ENCODE data around the gene ACTA1. TPM values are rescaled to one million over a fixed set of nuclear protein-coding genes. Genes with fewer than 3 reads are reported as not detected.
A peak's percentile ranks its signal among the peaks of the same experiment; 100 is the strongest.

ACTA1 gene
- total and polyA plus RNA-seq, 10 of the 15 experiments (the other 5 are each of a cell fraction or from before 2014, with no cell fraction given), result 0.05 to 0.35 (median 0.12) TPM; not detected in 7

DNA sequence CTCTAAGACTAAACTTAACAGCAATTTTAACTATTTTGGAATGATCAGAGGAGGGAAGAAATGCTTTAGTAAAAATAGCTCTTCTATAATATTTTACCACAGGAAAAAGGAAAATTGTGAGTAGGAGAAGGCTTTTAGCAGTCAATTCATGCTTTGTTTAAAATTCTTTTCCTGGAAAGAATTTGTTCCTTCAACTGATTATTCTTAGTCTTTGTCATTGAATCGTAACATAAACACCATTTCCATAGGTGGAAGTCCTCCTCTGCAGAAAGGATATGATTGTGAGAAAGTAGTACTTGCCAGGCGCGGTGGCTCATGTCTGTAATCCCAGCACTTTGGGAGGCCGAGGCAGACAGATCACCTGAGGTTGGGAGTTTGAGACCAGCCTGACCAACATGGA lies 11.9 kb upstream of the ACTA1 start (continued):
- TF ChIP-seq, protein P1, sequence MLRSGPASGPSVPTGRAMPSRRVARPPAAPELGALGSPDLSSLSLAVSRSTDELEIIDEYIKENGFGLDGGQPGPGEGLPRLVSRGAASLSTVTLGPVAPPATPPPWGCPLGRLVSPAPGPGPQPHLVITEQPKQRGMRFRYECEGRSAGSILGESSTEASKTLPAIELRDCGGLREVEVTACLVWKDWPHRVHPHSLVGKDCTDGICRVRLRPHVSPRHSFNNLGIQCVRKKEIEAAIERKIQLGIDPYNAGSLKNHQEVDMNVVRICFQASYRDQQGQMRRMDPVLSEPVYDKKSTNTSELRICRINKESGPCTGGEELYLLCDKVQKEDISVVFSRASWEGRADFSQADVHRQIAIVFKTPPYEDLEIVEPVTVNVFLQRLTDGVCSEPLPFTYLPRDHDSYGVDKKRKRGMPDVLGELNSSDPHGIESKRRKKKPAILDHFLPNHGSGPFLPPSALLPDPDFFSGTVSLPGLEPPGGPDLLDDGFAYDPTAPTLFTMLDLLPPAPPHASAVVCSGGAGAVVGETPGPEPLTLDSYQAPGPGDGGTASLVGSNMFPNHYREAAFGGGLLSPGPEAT (IDR thresholded peaks at IDR 0.05; ENCODE audit: low read depth), result no peak

DNA sequence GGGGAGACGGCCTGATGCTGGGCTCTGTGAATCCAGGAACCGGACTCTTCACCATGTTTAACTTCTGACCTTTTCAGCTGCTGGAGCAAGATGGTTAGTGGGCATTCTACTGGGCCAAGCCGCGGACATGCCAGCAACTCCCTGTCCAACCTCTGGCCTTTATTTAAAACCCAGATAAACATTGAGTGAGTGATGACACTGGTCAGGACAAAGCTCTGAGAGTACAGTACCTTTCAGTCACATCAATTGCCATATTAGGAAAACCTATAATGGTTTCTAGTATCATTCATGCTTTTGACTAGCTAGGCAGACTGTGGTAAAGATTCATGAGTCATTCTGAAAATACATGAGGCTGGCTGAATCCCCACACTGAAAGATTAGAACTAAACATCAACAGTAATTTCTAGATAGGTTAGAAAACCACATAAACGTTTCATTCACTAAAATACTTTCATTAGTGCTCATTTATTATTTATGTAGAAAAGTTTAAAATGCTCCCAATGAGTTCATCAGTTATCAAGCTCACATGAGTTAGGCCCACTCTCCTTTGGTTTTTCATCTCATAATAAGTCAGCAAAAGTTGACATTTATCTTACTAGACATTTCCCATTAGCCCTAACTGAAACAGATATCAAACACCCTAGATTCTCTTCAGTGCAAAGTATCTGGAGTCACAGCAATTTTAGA lies 7.1 kb upstream of the ACTA1 start:
- ChIA-PET RAD21 (ENCODE audit: unreplicated experiment) (interaction anchor here (1.0 to 2.4 kb wide), 8 partner anchors 9 to 210 kb away, joined by 3 to 16 read pairs (median 4); partner anchors contain the start of gene ABCB10), SMC1A (ENCODE audit: uncharacterized antibody, unreplicated experiment) (interaction anchor here (0.7 to 3.6 kb wide), 15 partner anchors 9 to 773 kb away, joined by 3 to 38 read pairs (median 4); no protein-coding TSS in a partner anchor), CTCF (interaction anchor here (0.9 to 3.9 kb wide), 8 partner anchors 12 to 212 kb away, joined by 3 to 33 read pairs (median 4); no protein-coding TSS in a partner anchor), POLR2A (interaction anchor here (1.8 kb wide), 1 partner anchor 39 kb away, joined by 7 read pairs; no protein-coding TSS in a partner anchor)
- in situ Hi-C loops (cut with MboI) (no loop called here), intact Hi-C loops (cut with micrococcal nuclease; ENCODE audit: unreplicated experiment) (loop anchor here (1.0 to 5.0 kb wide), 4 partner anchors 38 to 169 kb away; partner anchors contain the start of gene RAB4A)
- Histone ChIP-seq H3K4me1 (ENCODE audit: control insufficient read depth, insufficient read depth, low read length) (peaks cover 17% of the 10 kb centered on the region), H2AFZ (ENCODE audit: control insufficient read depth, low read depth, low read length) (no peak overlapping the region), H3K4me2 (ENCODE audit: control insufficient read depth, insufficient read depth) (0 out of 2 replicates have a peak overlapping the region, but pooled peaks have one; percentile 30), H4K20me1 (ENCODE audit: control insufficient read depth, insufficient read depth) (peaks cover 3% of the 10 kb centered on the region), H3K36me3 (ENCODE audit: control insufficient read depth in 2 of 2, insufficient read depth in 2 of 2, low read length in 1 of 2) (peaks cover 0 to 3% of the 10 kb centered on the region in 2 experiments; a peak in 1 of 4 replicates), H3K79me2 (ENCODE audit: control insufficient read depth, insufficient read depth, low read length) (no peaks in the 10 kb centered on the region), H3K27ac (ENCODE audit: control insufficient read depth, insufficient read depth) (0 out of 2 replicates have a peak overlapping the region, but pooled peaks have one; percentile 0), H3K27me3 (replicated peaks in 1 of 2; ENCODE audit: control insufficient read depth in 2 of 2, insufficient read depth in 2 of 2, low read length in 1 of 2) (no peaks in the 10 kb centered on the region), H3K4me3 (no peak overlapping the region), H3K9me3 (replicated peaks; ENCODE audit: control insufficient read depth, insufficient read depth, low read length) (no peaks in the 10 kb centered on the region; the same call in 2 of the 3 replicates), H3K9ac (ENCODE audit: control insufficient read depth, insufficient read depth, low read length) (no peak overlapping the region)
- no TSS peak for BruUV-seq (replicated peaks)
- FAIRE-seq (peak; percentile 97), DNase-seq (ENCODE audit: low read depth, low spot score) (peak; percentile 88), ATAC-seq (peak; percentile 98)
- WGBS (ENCODE audit: insufficient coverage, insufficient replicate concordance, low lambda C conversion rate, missing lambda C conversion rate), result 39% methylated on average over 5 of the region's 5 CpGs
- TF ChIP-seq STAT3 (IDR thresholded peaks at IDR 0.05; ENCODE audit: low read depth, low read length) (0 out of 2 replicates have a peak, but pooled peaks have one; percentile 78), IKZF1 (conservative IDR thresholded peaks at IDR 0.05) (peak; percentile 63), ETV6 (conservative IDR thresholded peaks at IDR 0.05 in 1 of 2, IDR thresholded peaks at IDR 0.05 in 1 of 2; ENCODE audit: borderline replicate concordance in 1 of 2, low read depth in 1 of 2) (peak in 1 of 2 experiments; percentile 39; a peak in 1 of 4 replicates), HDAC2 (IDR thresholded peaks at IDR 0.05) (no peak), ZNF217 (IDR thresholded peaks at IDR 0.05) (peak; percentile 100), SUZ12 (IDR thresholded peaks at IDR 0.05; ENCODE audit: unreplicated experiment) (no peak), ZNF622 (IDR thresholded peaks at IDR 0.05) (no peak), SMC3 (IDR thresholded peaks at IDR 0.05; ENCODE audit: borderline replicate concordance, low read length) (no peak), EP300 (IDR thresholded peaks at IDR 0.05; ENCODE audit: borderline replicate concordance in 1 of 2, control insufficient read depth in 1 of 2, low read depth in 2 of 2, low read length in 2 of 2) (peak; percentile 93 to 95)
- TF ChIP-seq, protein P2, sequence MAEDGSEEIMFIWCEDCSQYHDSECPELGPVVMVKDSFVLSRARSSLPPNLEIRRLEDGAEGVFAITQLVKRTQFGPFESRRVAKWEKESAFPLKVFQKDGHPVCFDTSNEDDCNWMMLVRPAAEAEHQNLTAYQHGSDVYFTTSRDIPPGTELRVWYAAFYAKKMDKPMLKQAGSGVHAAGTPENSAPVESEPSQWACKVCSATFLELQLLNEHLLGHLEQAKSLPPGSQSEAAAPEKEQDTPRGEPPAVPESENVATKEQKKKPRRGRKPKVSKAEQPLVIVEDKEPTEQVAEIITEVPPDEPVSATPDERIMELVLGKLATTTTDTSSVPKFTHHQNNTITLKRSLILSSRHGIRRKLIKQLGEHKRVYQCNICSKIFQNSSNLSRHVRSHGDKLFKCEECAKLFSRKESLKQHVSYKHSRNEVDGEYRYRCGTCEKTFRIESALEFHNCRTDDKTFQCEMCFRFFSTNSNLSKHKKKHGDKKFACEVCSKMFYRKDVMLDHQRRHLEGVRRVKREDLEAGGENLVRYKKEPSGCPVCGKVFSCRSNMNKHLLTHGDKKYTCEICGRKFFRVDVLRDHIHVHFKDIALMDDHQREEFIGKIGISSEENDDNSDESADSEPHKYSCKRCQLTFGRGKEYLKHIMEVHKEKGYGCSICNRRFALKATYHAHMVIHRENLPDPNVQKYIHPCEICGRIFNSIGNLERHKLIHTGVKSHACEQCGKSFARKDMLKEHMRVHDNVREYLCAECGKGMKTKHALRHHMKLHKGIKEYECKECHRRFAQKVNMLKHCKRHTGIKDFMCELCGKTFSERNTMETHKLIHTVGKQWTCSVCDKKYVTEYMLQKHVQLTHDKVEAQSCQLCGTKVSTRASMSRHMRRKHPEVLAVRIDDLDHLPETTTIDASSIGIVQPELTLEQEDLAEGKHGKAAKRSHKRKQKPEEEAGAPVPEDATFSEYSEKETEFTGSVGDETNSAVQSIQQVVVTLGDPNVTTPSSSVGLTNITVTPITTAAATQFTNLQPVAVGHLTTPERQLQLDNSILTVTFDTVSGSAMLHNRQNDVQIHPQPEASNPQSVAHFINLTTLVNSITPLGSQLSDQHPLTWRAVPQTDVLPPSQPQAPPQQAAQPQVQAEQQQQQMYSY (CRISPR knock-in tag; IDR thresholded peaks at IDR 0.05), result no peak
- TF ChIP-seq, protein P3, sequence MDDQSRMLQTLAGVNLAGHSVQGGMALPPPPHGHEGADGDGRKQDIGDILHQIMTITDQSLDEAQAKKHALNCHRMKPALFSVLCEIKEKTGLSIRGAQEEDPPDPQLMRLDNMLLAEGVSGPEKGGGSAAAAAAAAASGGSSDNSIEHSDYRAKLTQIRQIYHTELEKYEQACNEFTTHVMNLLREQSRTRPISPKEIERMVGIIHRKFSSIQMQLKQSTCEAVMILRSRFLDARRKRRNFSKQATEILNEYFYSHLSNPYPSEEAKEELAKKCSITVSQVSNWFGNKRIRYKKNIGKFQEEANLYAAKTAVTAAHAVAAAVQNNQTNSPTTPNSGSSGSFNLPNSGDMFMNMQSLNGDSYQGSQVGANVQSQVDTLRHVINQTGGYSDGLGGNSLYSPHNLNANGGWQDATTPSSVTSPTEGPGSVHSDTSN (IDR thresholded peaks at IDR 0.05; ENCODE audit: insufficient replicate concordance, low read depth, low read length), result no peak

Measured in GM12878 (cell line).